HCT116 (cell line): ENCODE results near the gene TMEM109. TPM values are rescaled to one million over a fixed set of nuclear protein-coding genes. Genes with fewer than 3 reads are reported as not detected.

Experiments used
- ATAC-seq: fragments of 200-7000 bp; cut with Tn5 transposase; 2 replicates; pipeline ENCODE4 v1.9.1; 2020; ENCODE audit warnings: mild to moderate bottlenecking, moderate library complexity
- BruUV-seq: library from RNA; stranded (reverse); fragments of 400-500 nt; replicated peaks from 2 replicates; lab custom pipeline; 2021; lab: Mats Ljungman, UMichigan
- CTCF ChIA-PET: fragments of 300-600 bp; sonication (Branson Sonifier 250); formaldehyde crosslinking; loops from one replicate; lab custom pipeline; 2021; ENCODE audit warnings: antibody characterized with exemption; lab: Charles Lee
- POLR2A ChIA-PET: fragments of 300-600, 350-600 bp; sonication (Branson Sonifier 250); formaldehyde crosslinking; loops from one replicate; lab custom pipeline; 2021; ENCODE audit warnings: antibody characterized with exemption; lab: Charles Lee
- RAD21 ChIA-PET, 2 experiments: fragments of 300-600 bp; sonication (Branson Sonifier 250); formaldehyde crosslinking; loops; one replicate each; lab custom pipeline; 2023; ENCODE audit warnings: low total read pairs in 2 of 2; ENCODE audit not compliant: uncharacterized antibody in 2 of 2, unreplicated experiment in 2 of 2, low non-redundant PET in 1 of 2; lab: Charles Lee
- DNase-seq: peaks from one replicate; pipeline ENCODE4 v3.0.0-alpha.2; 2010; ENCODE audit warnings: low read depth, low spot score
- H2AFZ ChIP-seq: fragments of 200-600 bp; shearing (Covaris generic), sonication (generic); 2 replicates; pipeline ENCODE4 v1.6.1; 2017; ENCODE audit warnings: low read depth, mixed run types, mixed read lengths, antibody characterized with exemption, low read length; ENCODE audit not compliant: poor library complexity, severe bottlenecking
- H3K27ac ChIP-seq: 2 replicates; pipeline ENCODE4 v1.5.1; 2012; ENCODE audit warnings: low read depth, low read length
- H3K27me3 ChIP-seq: fragments of 200-600 bp; sonication (generic); 2 replicates; pipeline ENCODE4 v1.6.1; 2016; ENCODE audit warnings: mixed run types, low read length, mixed read lengths; ENCODE audit not compliant: insufficient read depth
- H3K36me3 ChIP-seq, 2 experiments: fragments of 200-500 bp in 1 of 2; fragments of 200-600 bp in 1 of 2; sonication (Bioruptor generic) in 1 of 2; sonication (generic) in 1 of 2; 2 replicates each; pipeline versions ENCODE4 v1.5.1 to v1.6.1; 2014 to 2016; ENCODE audit warnings: low read length in 2 of 2, inconsistent platforms in 1 of 2, mixed read lengths in 1 of 2, mixed run types in 1 of 2; ENCODE audit not compliant: insufficient read depth in 2 of 2, control insufficient read depth in 1 of 2
- H3K4me1 ChIP-seq, 2 experiments: fragments of 200-600 bp in 1 of 2; sonication (generic) in 1 of 2; 2 replicates each; pipeline versions ENCODE4 v1.5.1 to v1.6.1; 2012 to 2017; ENCODE audit warnings: low read length in 2 of 2, inconsistent platforms in 1 of 2, mild to moderate bottlenecking in 1 of 2, mixed read lengths in 1 of 2, mixed run types in 1 of 2, moderate library complexity in 1 of 2; ENCODE audit not compliant: insufficient read depth in 2 of 2, control insufficient read depth in 1 of 2
- H3K4me2 ChIP-seq: fragments of 200-600 bp; sonication (generic); 2 replicates; pipeline ENCODE4 v1.6.1; 2017; ENCODE audit warnings: mixed run types, low read length, mixed read lengths
- H3K4me3 ChIP-seq, 2 experiments: fragments of 200-600 bp in 1 of 2; sonication (generic) in 1 of 2; replicated peaks in 1 of 2; 2 replicates each; pipeline ENCODE4 v1.5.1; 2011 to 2016; ENCODE audit warnings: low read length in 2 of 2, control low read depth in 1 of 2, low read depth in 1 of 2, mild to moderate bottlenecking in 1 of 2, mixed read lengths in 1 of 2, mixed run types in 1 of 2
- H3K79me2 ChIP-seq: fragments of 200-600 bp; sonication (generic); 2 replicates; pipeline ENCODE4 v1.6.1; 2017; ENCODE audit warnings: mild to moderate bottlenecking, mixed run types, low read length, moderate library complexity, mixed read lengths; ENCODE audit not compliant: insufficient read depth
- H3K9ac ChIP-seq: fragments of 200-600 bp; sonication (generic); 2 replicates; pipeline ENCODE4 v1.6.1; 2016; ENCODE audit warnings: low read length, mixed read lengths
- H3K9me2 ChIP-seq: fragments of 200-600 bp; sonication (generic), shearing (Covaris generic); 2 replicates; pipeline ENCODE4 v1.6.1; 2017; ENCODE audit warnings: mixed run types, mild to moderate bottlenecking, moderate library complexity; ENCODE audit not compliant: insufficient read depth
- H3K9me3 ChIP-seq, 2 experiments: fragments of 200-500 bp in 1 of 2; fragments of 200-600 bp in 1 of 2; sonication (Bioruptor generic) in 1 of 2; sonication (generic) in 1 of 2; 2 replicates each; pipeline ENCODE4 v1.6.1; 2014 to 2017; ENCODE audit warnings: low read length in 2 of 2, mixed read lengths in 2 of 2, inconsistent platforms in 1 of 2, low read depth in 1 of 2, mild to moderate bottlenecking in 1 of 2, mixed run types in 1 of 2, moderate library complexity in 1 of 2; ENCODE audit not compliant: control insufficient read depth in 1 of 2, insufficient read depth in 1 of 2
- H4K20me1 ChIP-seq: fragments of 200-600 bp; sonication (generic), shearing (Covaris generic); 2 replicates; pipeline ENCODE4 v1.6.1; 2017; ENCODE audit warnings: mixed run types, mild to moderate bottlenecking, moderate library complexity; ENCODE audit not compliant: insufficient read depth
- CEBPB ChIP-seq: IDR thresholded peaks from 2 replicates; pipeline ENCODE4 v1.6.1; 2012; ENCODE audit warnings: low read depth
- CTCF ChIP-seq, 3 experiments: fragments of 200-600 bp in 1 of 3; sonication (generic) in 1 of 3; IDR thresholded peaks in 2 of 3; conservative IDR thresholded peaks in 1 of 3; 2 replicates each; pipeline ENCODE4 v1.5.1; 2012 to 2017; ENCODE audit warnings: low read depth in 2 of 3, low read length in 2 of 3, antibody characterized with exemption in 1 of 3, borderline replicate concordance in 1 of 3, control low read depth in 1 of 3, mild to moderate bottlenecking in 1 of 3, mixed read lengths in 1 of 3, mixed run types in 1 of 3, moderate library complexity in 1 of 3; ENCODE audit not compliant: insufficient read depth in 1 of 3
- EGR1 ChIP-seq: IDR thresholded peaks from 2 replicates; pipeline ENCODE4 v1.6.1; 2012; ENCODE audit warnings: low read depth
- EZH2phosphoT487 ChIP-seq: fragments of 200-600 bp; IDR thresholded peaks from 2 replicates; pipeline ENCODE4 v1.6.1; 2018; ENCODE audit warnings: antibody characterized with exemption, borderline replicate concordance
- POLR2AphosphoS5 ChIP-seq: IDR thresholded peaks from 2 replicates; pipeline ENCODE4 v1.6.1; 2011; ENCODE audit warnings: mild to moderate bottlenecking, low read depth, low read length, moderate library complexity
- SP1 ChIP-seq: IDR thresholded peaks from 2 replicates; pipeline ENCODE4 v1.6.1; 2012; ENCODE audit warnings: low read depth
- TCF7L2 ChIP-seq: IDR thresholded peaks from 2 replicates; pipeline ENCODE4 v1.7.0; 2011; ENCODE audit warnings: borderline replicate concordance, inconsistent platforms; ENCODE audit not compliant: insufficient read depth, insufficient read length; ENCODE audit errors: extremely low read depth
- intact Hi-C: fragments of 100-400 bp; cut with micrococcal nuclease; formaldehyde crosslinking; loops from 2 replicates; pipeline ENCODE4 v1.10.0; 2022
- total RNA-seq: library from RNA; stranded (reverse); gene quantifications from one replicate; pipeline ENCODE4 v1.2.1, GENCODE V29; 2021; ENCODE audit not compliant: unreplicated experiment
- TF ChIP-seq, protein P1 (sequence below): IDR thresholded peaks from 2 replicates; pipeline ENCODE4 v1.6.1; 2012

The TMEM109 gene
- total RNA-seq, 1 experiment from 2014 or later: 44.4 TPM

DNA sequence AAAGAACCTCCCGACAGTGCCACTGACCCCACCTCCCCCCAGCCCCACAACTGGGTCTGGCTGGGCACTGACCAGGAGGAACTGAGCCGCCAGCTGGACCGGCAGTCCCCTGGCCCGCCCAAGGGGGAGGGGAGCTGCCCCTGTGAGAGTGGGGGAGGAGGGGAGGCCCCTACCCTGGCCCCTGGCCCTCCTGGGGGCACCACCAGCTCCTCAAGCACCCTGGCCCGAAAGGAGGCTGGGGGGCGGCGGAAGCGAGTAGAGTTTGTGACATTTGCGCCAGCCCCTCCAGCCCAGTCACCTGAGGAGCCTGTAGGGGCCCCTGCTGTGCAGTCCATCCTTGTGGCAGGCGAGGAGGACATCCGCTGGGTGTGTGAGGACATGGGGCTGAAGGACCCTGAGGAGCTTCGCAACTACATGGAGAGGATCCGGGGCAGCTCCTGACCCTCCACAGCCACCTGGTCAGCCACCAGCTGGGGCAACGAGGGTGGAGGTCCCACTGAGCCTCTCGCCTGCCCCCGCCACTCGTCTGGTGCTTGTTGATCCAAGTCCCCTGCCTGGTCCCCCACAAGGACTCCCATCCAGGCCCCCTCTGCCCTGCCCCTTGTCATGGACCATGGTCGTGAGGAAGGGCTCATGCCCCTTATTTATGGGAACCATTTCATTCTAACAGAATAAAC, 22.6 kb downstream of the TMEM109 start:
- ChIA-PET POLR2A (no interaction called here), CTCF (no interaction called here), RAD21 (no interaction called here)
- Histone ChIP-seq H3K4me2 (no peak overlapping the region), H4K20me1 (no peaks in the 10 kb centered on the region), H3K27ac (no peak overlapping the region), H3K4me1 (no peaks in the 10 kb centered on the region), H2AFZ (no peak overlapping the region), H3K36me3 (peaks cover 3 to 5% of the 10 kb centered on the region in 2 experiments; a peak in 3 of 4 replicates), H3K79me2 (no peaks in the 10 kb centered on the region), H3K27me3 (0 out of 2 replicates have a peak, but pooled peaks cover 11% of the 10 kb centered on the region), H3K4me3 (no peak overlapping the region), H3K9me2 (no peaks in the 10 kb centered on the region), H3K9ac (no peak overlapping the region), H3K9me3 (no peaks in the 10 kb centered on the region)
- ATAC-seq (no peak), DNase-seq (no peak)
- TF ChIP-seq, protein P1, sequence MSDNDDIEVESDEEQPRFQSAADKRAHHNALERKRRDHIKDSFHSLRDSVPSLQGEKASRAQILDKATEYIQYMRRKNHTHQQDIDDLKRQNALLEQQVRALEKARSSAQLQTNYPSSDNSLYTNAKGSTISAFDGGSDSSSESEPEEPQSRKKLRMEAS: no peak
- TF ChIP-seq POLR2AphosphoS5 (no peak), SP1 (no peak), EGR1 (no peak)
- intact Hi-C loops: no loop called here
- BruUV-seq: TSS peak; percentile 35

- Histone ChIP-seq H3K4me3 (no peak overlapping the region), H3K27ac (no peak overlapping the region), H2AFZ (no peak overlapping the region), H3K9me2 (no peaks in the 10 kb centered on the region), H3K4me1 (no peaks in the 10 kb centered on the region), H3K4me2 (no peak overlapping the region), H3K27me3 (0 out of 2 replicates have a peak, but pooled peaks cover 11% of the 10 kb centered on the region), H3K9me3 (no peaks in the 10 kb centered on the region), H4K20me1 (no peaks in the 10 kb centered on the region), H3K36me3 (peaks cover 0 to 3% of the 10 kb centered on the region in 2 experiments; a peak in 2 of 4 replicates), H3K9ac (no peak overlapping the region), H3K79me2 (no peaks in the 10 kb centered on the region)
- intact Hi-C loops: no loop called here
- ChIA-PET RAD21 (no interaction called here), POLR2A (no interaction called here), CTCF (no interaction called here)
- ATAC-seq (no peak), DNase-seq (no peak)
- BruUV-seq: no TSS peak
- TF ChIP-seq CTCF (IDR thresholded peaks at IDR 0.05 in 2 of 3, conservative IDR thresholded peaks at IDR 0.05 in 1 of 3; ENCODE audit: borderline replicate concordance in 1 of 3, insufficient read depth in 1 of 3, low read depth in 2 of 3, low read length in 2 of 3): no peak
- no peak for TF ChIP-seq CEBPB
- no peak for TF ChIP-seq TCF7L2
- no peak for TF ChIP-seq EZH2phosphoT487
Measured at GRCh38 chr11:60937144-60937527, 23.2 kb downstream of the TMEM109 start.
